Measurements from ENCODE around the gene GATAD2B.
"Not testable (repeated sequence)": the region's sequence is repeated elsewhere in the genome, so short reads cannot be mapped to it uniquely, and the experiment has no call there.

The GATAD2B gene

DNA sequence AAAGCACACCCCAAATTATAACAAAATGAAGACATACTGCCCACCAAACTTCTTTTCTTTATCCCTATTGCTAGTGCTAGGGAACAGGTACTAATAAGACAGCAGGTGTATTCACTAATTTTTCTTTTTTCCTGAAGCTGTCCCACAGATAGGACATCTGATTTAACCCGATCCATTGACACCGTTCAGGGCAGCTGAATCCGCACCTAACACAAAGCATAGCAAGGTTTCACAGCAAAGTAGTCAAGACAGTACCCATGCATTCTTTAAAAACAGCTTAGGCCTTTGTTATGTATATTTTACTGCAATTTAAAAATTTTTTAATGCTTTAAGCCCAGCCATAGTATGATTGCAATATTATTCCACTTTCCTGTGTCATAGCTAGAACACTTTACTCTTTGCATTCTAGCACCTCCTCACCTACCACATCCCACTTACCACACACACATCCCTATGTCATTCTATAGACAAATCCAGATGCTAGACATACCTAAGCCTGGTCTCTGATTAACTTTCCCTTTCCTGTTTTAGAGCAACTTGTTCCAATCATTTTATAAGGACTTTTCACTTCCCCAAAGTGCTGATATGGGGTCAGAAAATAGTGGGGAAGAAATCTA lies 40.4 kb downstream of the GATAD2B start:
- no peak for DNase-seq

DNA sequence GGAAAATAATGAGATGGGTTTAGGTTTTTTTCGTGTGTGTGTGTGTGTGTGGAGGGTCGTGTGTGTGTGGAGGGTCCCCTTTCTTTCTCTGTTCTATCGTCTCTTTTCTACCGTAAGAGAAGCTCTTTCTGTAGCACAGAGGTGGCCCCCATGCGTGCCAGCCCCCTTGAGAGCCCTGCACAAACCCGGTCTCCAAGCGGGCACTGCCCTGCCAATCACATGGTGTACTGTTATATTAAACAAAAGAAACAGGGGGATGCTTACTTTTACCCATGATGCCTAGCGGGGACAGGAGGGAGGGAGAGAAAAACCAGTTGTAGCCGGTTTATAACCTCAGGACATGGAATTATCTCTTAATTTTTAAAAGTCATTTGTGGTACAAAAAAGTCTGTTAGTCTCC lies 41.0 kb downstream of the GATAD2B start:
- DNase-seq, result no peak

- DNase-seq, result peak; percentile 10
Observed at GRCh38 chr1:153880962-153881361, 41.8 kb downstream of the GATAD2B start.

DNA sequence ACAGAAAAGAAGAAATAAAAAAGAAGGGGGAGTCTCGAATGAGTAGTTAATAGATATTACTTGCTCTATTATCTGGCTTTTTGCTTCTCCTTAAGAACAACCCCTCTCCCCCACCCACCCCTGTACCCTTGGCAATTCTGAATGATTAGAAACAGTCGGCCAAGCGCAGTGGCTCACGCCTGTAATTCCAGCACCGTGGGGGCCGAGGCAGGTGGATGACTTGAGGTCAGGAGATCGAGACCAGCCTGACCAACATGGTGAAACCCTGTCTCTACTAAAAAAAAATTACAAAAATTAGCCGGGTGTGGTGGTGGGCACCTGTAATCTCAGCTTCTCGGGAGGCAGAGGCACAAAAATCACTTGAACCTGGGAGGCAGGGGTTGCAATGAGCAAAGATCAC lies 42.7 kb downstream of the GATAD2B start:
- no peak for DNase-seq

DNA sequence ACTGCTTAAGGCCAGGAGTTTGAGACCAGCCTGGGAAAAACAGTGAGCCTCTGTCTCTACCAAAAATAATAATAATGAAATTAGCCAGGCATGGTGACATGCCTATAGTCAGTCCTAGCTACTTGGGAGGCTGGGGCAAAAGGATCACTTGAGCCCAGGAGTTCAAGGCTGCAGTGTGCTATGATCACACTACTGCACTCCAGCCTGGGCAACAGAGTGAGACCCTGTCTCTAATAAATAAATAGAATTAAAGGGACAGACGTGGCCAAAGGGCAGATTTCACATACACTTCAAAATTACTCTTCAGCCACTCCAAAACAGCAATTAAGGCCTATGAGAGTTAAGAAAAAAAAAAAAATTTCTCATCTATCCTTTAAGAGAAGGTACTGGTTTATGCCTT lies 45.7 kb downstream of the GATAD2B start:
- DNase-seq, result no peak

GRCh38 chr1:153872934-153873333 lies 49.8 kb downstream of the GATAD2B start:
- no peak for DNase-seq

GRCh38 chr1:153872331-153872730 lies 50.4 kb downstream of the GATAD2B start:
- DNase-seq, result no peak

- no peak for DNase-seq
Observed at GRCh38 chr1:153869486-153869885, 53.3 kb downstream of the GATAD2B start.

DNA sequence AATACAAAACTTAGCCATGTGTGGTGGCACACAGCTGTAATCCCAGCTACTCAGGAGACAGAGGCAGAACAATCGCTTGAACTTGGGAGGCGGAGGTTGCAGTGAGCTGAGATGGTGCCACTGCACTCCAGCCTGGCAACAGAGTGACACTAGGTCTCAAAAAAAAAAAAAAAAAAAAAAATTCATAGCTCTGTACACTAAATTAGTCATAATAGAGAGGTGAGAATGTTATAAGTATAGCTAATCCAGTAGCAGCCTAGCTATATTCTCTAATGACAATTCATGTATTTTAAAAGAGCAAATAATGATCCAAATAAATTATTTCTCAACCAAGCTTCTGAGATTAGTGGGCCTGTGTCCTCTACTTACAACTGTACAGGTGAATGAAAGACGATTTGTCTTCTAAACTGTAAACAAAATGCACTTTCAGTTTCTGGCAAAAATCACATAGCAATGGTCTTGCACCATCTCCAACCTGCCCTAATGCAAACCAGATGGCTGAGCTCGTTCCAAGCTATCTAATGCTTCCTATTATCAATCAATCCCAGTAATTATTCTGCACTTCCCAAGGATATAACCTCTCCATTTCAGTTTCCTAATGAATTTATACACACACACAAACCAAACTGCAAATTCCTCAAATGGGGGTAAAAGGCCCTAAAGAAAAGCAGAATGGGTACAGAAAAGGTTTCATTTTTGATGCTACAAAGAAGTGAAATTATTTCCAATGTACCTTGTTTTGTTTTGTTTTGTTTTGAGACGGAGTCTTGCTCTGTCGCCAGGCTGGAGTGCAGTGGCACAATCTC lies 56.5 kb downstream of the GATAD2B start:
- DNase-seq, result no peak

- DNase-seq, result no peak
Observed at GRCh38 chr1:153860285-153860684, 62.5 kb downstream of the GATAD2B start.

DNA sequence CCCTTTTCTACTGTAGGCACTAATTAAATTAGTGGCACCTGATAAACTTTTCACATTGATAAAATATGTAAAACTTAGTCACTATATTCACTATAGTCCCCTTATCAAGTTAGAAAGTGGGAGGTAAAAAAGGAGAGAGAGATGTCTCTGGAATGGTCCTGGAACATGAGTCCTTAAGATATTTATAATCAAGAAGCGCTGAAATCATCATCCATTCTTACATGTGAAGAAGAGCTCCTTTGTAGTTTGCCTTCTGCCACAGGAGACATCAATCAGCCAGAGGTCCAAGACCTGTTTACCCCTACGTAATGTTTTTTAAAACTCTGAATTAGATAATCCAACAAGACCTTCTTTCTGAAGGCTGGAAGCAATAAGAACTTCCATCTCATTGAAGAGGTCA lies 65.3 kb downstream of the GATAD2B start:
- no peak for DNase-seq

DNA sequence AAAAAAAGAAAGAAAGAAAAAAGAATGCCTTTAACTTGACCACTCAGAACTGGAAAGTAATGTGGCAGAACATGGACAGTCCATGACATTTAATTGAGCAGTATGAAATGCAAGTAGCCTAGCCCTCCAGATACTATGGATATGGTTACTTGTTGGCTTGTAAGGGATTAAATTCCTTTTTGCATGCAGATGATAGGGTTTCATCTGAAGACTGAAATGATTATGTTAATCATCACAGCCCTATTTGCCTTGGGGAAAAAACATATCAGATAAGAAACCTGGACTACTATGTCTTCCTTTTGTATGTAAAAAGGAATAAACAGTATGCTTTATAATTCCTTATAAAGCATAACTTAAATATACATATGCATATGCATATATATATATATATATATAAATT lies 66.0 kb downstream of the GATAD2B start:
- no peak for DNase-seq

DNA sequence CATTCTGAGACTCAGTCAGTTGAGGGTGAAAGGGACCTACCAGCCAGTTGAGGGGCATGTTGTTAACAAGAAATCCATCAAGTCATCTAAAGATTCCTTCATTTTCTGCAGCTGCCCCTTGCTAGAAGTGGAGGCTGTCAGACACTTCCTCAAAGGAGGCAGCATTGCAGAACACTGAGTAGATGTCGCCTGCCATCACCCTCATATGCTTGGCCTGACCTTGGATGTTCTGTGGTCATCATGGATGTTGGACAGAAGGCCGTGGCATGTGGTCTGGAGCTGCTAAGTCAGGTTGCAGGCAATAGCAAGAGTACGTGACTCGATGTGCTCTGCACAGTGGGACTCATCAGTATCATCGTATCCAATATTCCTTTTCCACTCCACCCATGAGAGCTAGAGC lies 70.6 kb downstream of the GATAD2B start:
- DNase-seq, result no peak

- no peak for DNase-seq
Observed at GRCh38 chr1:153849487-153850185, 73.1 kb downstream of the GATAD2B start.

DNA sequence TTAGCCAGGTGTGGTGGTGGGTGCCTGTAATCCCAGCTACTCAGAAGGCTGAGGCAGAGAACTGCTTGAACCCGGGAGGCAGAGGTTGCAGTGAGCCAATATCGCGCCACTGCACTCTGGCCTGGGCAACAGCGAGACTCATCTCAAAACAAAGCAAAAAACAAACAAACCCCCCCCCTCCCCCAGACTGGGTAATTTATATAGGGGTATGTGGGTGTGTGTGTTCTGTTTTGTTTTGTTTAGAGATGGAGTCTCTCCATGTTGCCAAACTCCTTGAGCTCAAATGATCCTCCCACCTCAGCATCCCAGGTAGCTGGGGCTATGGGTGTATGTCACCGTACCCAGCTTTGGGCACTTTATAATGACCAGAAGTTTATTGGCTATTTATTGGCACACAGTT lies 74.0 kb downstream of the GATAD2B start:
- DNase-seq, result no peak

- DNase-seq, result no peak
Observed at GRCh38 chr1:153845158-153845557, 77.6 kb downstream of the GATAD2B start.

GRCh38 chr1:153844349-153844748 lies 78.4 kb downstream of the GATAD2B start:
- DNase-seq, result not testable (repeated sequence)

DNA sequence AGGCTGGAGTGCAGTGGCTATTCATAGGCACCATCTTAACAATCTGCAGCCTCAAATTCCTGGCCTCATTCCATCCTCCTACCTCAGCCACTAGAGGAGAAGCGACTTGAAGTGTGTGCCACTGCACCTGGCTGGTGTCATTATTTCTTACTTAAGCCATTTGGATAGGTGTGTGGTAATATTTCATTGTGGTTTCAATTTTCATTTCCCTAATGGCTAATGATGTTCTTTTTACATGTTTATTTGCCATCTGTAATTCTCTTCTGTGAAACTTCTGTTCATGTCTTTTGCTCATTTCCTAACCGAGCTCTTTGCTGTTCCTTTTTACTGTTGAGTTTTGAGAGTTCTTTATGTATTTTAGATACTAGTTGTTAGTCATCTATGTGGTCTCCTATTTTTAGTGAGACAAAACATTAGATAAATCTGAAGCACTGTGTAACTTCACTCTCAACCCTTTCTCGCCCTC lies 80.7 kb downstream of the GATAD2B start:
- DNase-seq, result no peak

GRCh38 chr1:153841463-153841994 lies 81.2 kb downstream of the GATAD2B start:
- no peak for DNase-seq

DNA sequence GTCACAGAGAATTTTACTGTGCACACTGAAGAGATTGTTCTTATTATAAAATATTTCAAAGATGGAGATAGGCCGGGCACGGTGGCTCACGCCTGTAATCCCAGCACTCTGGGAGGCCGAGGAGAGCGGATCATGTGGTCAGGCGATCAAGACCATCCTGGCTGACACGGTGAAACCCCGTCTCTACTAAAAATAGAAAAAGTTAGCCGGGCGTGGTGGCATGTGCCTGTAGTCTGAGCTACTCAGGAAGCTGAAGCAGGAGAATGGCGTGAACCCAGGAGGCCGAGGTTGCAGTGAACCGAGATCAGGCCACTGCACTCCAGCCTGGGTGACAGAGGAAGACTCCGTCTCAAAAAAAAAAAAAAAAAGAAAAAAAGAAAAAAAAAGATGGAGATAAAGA lies 82.0 kb downstream of the GATAD2B start:
- not testable (repeated sequence) for DNase-seq

- not testable (repeated sequence) for DNase-seq
Observed at GRCh38 chr1:153833968-153834367, 88.8 kb downstream of the GATAD2B start.

- no peak for DNase-seq
Observed at GRCh38 chr1:153833171-153833570, 89.6 kb downstream of the GATAD2B start.

- DNase-seq, result no peak
Observed at GRCh38 chr1:153832293-153832692, 90.5 kb downstream of the GATAD2B start.

DNA sequence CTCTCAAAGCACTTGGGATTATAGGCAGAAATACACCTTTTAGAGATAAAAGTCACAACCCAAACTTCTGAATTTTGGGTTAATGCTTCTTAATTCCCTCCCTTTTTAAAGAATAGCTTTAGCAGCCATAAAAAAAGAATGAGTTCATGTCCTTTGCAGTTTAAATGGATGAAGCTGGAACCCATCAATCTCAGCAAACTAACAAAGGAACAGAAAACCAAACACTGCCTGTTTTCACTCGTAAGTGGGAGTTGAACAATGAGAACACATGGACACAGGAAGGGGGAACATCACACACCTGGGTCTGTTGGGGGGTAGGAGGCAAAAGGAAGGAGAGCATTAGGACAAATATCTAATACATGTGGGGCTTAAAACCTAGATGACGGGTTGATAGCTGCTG lies 91.7 kb downstream of the GATAD2B start:
- DNase-seq, result no peak

All from GOT3 (cell line).